K562 (cell line): ENCODE measurements around the gene GZMA.
"Not testable (repeated sequence)": the region's sequence is repeated elsewhere in the genome, so short reads cannot be mapped to it uniquely, and the experiment has no call there.

Source experiments
- DNMT1 ChIP-seq: fragments of 450-650 bp; IDR thresholded peaks from 2 replicates; pipeline ENCODE4 v1.6.1; 2016; ENCODE audit warnings: antibody characterized with exemption, mild to moderate bottlenecking
- KLF6 ChIP-seq: fragments of 250-450 bp; sonication (Bioruptor Pico); IDR thresholded peaks from 2 replicates; pipeline ENCODE4 v1.4.0; 2020; ENCODE audit warnings: mild to moderate bottlenecking, moderate library complexity, borderline replicate concordance
- PURB ChIP-seq: sonication (generic); formaldehyde crosslinking; IDR thresholded peaks from 2 replicates; pipeline ENCODE4 v1.9.0; 2021; ENCODE audit warnings: low read depth, mild to moderate bottlenecking, missing genetic modification reagents
- RCOR1 ChIP-seq, 2 experiments: IDR thresholded peaks; 2 replicates each; pipeline ENCODE4 v1.6.1; 2012; ENCODE audit warnings: low read depth in 2 of 2, low read length in 2 of 2, borderline replicate concordance in 1 of 2, improper control_type of control experiment in 1 of 2
- SMARCB1 ChIP-seq: IDR thresholded peaks from 2 replicates; pipeline ENCODE4 v1.6.1; 2011; ENCODE audit warnings: improper control_type of control experiment, low read depth; ENCODE audit not compliant: insufficient read length
- ZNF124 ChIP-seq: sonication (generic); formaldehyde crosslinking; IDR thresholded peaks from 2 replicates; pipeline ENCODE4 v1.8.1; 2022; ENCODE audit warnings: missing genetic modification reagents
- ZNF274 ChIP-seq: IDR thresholded peaks from 2 replicates; pipeline ENCODE4 v1.6.1; 2011; ENCODE audit warnings: low read depth, mild to moderate bottlenecking, low read length, moderate library complexity, borderline replicate concordance
- ZNF830 ChIP-seq: fragments of 250-450 bp; sonication (Bioruptor Pico); IDR thresholded peaks from 2 replicates; pipeline ENCODE4 v1.5.0; 2021; ENCODE audit warnings: mild to moderate bottlenecking
- TF ChIP-seq, protein P1 (sequence below), 3 experiments: IDR thresholded peaks in 2 of 3; conservative IDR thresholded peaks in 1 of 3; 2 replicates each; pipeline ENCODE4 v1.5.1; 2011 to 2012; ENCODE audit warnings: low read length in 3 of 3, mild to moderate bottlenecking in 3 of 3, control low read depth in 2 of 3, improper control_type of control experiment in 1 of 3, inconsistent platforms in 1 of 3, low read depth in 1 of 3, mixed read lengths in 1 of 3, moderate library complexity in 1 of 3; ENCODE audit not compliant: insufficient read depth in 2 of 3
- TF ChIP-seq, protein P2 (sequence below), 2 experiments: fragments of 200-800 bp in 1 of 2; sonication (Bioruptor generic) in 1 of 2; sonication (generic) in 1 of 2; formaldehyde crosslinking in 1 of 2; IDR thresholded peaks in 1 of 2; conservative IDR thresholded peaks in 1 of 2; 2 replicates each; pipeline versions ENCODE4 v1.5.0 to v1.6.1; 2016 to 2020; ENCODE audit warnings: missing compliant biosample characterization in 1 of 2, missing genetic modification characterization in 1 of 2, missing genetic modification reagents in 1 of 2
- TF ChIP-seq, protein P3 (sequence below): fragments of 250-450 bp; sonication (Bioruptor Pico); IDR thresholded peaks from 2 replicates; pipeline ENCODE4 v1.4.0; 2020; ENCODE audit warnings: mild to moderate bottlenecking, moderate library complexity

DNA sequence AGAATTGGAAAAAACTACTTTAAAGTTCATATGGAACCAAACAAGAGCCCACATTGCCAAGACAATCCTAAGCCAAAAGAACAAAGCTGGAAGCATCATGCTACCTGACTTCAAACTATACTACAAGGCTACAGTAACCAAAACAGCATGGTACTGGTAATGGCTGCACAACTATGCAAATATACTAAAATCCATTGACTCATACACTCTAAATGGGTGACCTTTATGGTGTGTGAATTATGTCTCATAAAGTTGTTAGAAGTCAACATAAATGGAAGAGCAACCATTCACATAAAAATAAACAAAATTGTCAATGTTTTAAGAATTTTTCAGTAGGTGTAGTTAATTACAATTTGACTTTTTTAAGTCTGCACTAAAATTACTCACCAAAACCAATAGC is 1.3 kb upstream of the GZMA start:
- TF ChIP-seq RCOR1 (IDR thresholded peaks at IDR 0.05; ENCODE audit: borderline replicate concordance in 1 of 2, low read depth in 2 of 2, low read length in 2 of 2); ZNF830 (CRISPR knock-in tag); KLF6 (CRISPR knock-in tag); PURB (CRISPR knock-in tag); DNMT1; SMARCB1; ZNF124 (CRISPR knock-in tag); ZNF274: not testable (repeated sequence)
- TF ChIP-seq, protein P1, sequence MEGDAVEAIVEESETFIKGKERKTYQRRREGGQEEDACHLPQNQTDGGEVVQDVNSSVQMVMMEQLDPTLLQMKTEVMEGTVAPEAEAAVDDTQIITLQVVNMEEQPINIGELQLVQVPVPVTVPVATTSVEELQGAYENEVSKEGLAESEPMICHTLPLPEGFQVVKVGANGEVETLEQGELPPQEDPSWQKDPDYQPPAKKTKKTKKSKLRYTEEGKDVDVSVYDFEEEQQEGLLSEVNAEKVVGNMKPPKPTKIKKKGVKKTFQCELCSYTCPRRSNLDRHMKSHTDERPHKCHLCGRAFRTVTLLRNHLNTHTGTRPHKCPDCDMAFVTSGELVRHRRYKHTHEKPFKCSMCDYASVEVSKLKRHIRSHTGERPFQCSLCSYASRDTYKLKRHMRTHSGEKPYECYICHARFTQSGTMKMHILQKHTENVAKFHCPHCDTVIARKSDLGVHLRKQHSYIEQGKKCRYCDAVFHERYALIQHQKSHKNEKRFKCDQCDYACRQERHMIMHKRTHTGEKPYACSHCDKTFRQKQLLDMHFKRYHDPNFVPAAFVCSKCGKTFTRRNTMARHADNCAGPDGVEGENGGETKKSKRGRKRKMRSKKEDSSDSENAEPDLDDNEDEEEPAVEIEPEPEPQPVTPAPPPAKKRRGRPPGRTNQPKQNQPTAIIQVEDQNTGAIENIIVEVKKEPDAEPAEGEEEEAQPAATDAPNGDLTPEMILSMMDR (IDR thresholded peaks at IDR 0.05 in 2 of 3, conservative IDR thresholded peaks at IDR 0.05 in 1 of 3; ENCODE audit: insufficient read depth in 2 of 3, low read depth in 1 of 3, low read length in 3 of 3): not testable (repeated sequence)
- TF ChIP-seq, protein P2, sequence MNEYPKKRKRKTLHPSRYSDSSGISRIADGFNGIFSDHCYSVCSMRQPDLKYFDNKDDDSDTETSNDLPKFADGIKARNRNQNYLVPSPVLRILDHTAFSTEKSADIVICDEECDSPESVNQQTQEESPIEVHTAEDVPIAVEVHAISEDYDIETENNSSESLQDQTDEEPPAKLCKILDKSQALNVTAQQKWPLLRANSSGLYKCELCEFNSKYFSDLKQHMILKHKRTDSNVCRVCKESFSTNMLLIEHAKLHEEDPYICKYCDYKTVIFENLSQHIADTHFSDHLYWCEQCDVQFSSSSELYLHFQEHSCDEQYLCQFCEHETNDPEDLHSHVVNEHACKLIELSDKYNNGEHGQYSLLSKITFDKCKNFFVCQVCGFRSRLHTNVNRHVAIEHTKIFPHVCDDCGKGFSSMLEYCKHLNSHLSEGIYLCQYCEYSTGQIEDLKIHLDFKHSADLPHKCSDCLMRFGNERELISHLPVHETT (CRISPR knock-in tag; conservative IDR thresholded peaks at IDR 0.05 in 1 of 2, IDR thresholded peaks at IDR 0.05 in 1 of 2): not testable (repeated sequence)
- TF ChIP-seq, protein P3, sequence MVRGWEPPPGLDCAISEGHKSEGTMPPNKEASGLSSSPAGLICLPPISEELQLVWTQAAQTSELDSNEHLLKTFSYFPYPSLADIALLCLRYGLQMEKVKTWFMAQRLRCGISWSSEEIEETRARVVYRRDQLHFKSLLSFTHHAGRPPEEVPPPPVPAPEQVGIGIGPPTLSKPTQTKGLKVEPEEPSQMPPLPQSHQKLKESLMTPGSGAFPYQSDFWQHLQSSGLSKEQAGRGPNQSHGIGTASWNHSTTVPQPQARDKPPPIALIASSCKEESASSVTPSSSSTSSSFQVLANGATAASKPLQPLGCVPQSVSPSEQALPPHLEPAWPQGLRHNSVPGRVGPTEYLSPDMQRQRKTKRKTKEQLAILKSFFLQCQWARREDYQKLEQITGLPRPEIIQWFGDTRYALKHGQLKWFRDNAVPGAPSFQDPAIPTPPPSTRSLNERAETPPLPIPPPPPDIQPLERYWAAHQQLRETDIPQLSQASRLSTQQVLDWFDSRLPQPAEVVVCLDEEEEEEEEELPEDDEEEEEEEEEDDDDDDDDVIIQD (CRISPR knock-in tag): not testable (repeated sequence)
